SK-N-SH treated with all-trans-retinoic acid at 6 μM for 48 hours (cell line): ENCODE measurements around the gene RINL.
"Not testable (repeated sequence)": the region's sequence is repeated elsewhere in the genome, so short reads cannot be mapped to it uniquely, and the experiment has no call there.

ENCODE experiments used
- ATAC-seq: fragments of 200-7000 bp; cut with Tn5 transposase; 3 replicates; pipeline ENCODE4 v1.9.1; 2020; ENCODE audit warnings: mild to moderate bottlenecking, moderate library complexity
- BACH2 ChIP-seq: fragments of 250-450 bp; sonication (Bioruptor Pico); IDR thresholded peaks from 2 replicates; pipeline ENCODE4 v1.9.0; 2021; ENCODE audit warnings: mild to moderate bottlenecking, borderline replicate concordance
- ESRRG ChIP-seq: fragments of 250-450 bp; sonication (Bioruptor Pico); IDR thresholded peaks from 2 replicates; pipeline ENCODE4 v1.6.1; 2021; ENCODE audit warnings: mild to moderate bottlenecking
- ISL1 ChIP-seq: fragments of 250-450 bp; sonication (Bioruptor Pico); IDR thresholded peaks from 2 replicates; pipeline ENCODE4 v2.1.2; 2022; ENCODE audit warnings: mild to moderate bottlenecking, moderate library complexity
- OSR1 ChIP-seq: fragments of 250-450 bp; sonication (Bioruptor Pico); IDR thresholded peaks from 2 replicates; pipeline ENCODE4 v1.8.0; 2022; ENCODE audit warnings: moderate library complexity, mild to moderate bottlenecking, inconsistent platforms
- POU6F1 ChIP-seq: fragments of 250-450 bp; sonication (Bioruptor Pico); IDR thresholded peaks from 2 replicates; pipeline ENCODE4 v1.8.0; 2021; ENCODE audit warnings: low read depth, mild to moderate bottlenecking, moderate library complexity, borderline replicate concordance
- PPARA ChIP-seq: fragments of 250-450 bp; sonication (Bioruptor Pico); IDR thresholded peaks from 2 replicates; pipeline ENCODE4 v1.5.0; 2020; ENCODE audit warnings: mild to moderate bottlenecking, borderline replicate concordance
- TCF4 ChIP-seq: fragments of 250-450 bp; sonication (Bioruptor Pico); IDR thresholded peaks from 2 replicates; pipeline ENCODE4 v1.8.0; 2021; ENCODE audit warnings: mild to moderate bottlenecking, moderate library complexity, borderline replicate concordance
- TOX ChIP-seq: fragments of 250-450 bp; sonication (Bioruptor Pico); IDR thresholded peaks from 2 replicates; pipeline ENCODE4 v1.8.0; 2021; ENCODE audit warnings: mild to moderate bottlenecking, moderate library complexity, borderline replicate concordance
- TSHZ2 ChIP-seq: fragments of 250-450 bp; sonication (Bioruptor Pico); IDR thresholded peaks from 2 replicates; pipeline ENCODE4 v1.5.0; 2020; ENCODE audit warnings: mild to moderate bottlenecking, moderate library complexity
- ZC3H10 ChIP-seq: fragments of 250-450 bp; sonication (Bioruptor Pico); IDR thresholded peaks from 2 replicates; pipeline ENCODE4 v1.5.1; 2021; ENCODE audit warnings: mild to moderate bottlenecking, moderate library complexity
- ZNF70 ChIP-seq: fragments of 450-650 bp; formaldehyde crosslinking; IDR thresholded peaks from 2 replicates; pipeline ENCODE4 v1.5.0; 2020; ENCODE audit warnings: mild to moderate bottlenecking, moderate library complexity
- ZNF8 ChIP-seq: fragments of 450-650 bp; formaldehyde crosslinking; IDR thresholded peaks from 2 replicates; pipeline ENCODE4 v1.5.0; 2020; ENCODE audit warnings: mild to moderate bottlenecking, moderate library complexity
- TF ChIP-seq, protein P1 (sequence below): fragments of 250-450 bp; sonication (Bioruptor Pico); IDR thresholded peaks from 2 replicates; pipeline ENCODE4 v1.8.0; 2020; ENCODE audit warnings: mild to moderate bottlenecking, moderate library complexity, borderline replicate concordance
- TF ChIP-seq, protein P2 (sequence below): fragments of 250-450 bp; sonication (Bioruptor Pico); IDR thresholded peaks from 2 replicates; pipeline ENCODE4 v1.5.1; 2021; ENCODE audit warnings: mild to moderate bottlenecking, moderate library complexity
- TF ChIP-seq, protein P3 (sequence below): fragments of 250-450 bp; sonication (Bioruptor Pico); IDR thresholded peaks from 2 replicates; pipeline ENCODE4 v1.5.1; 2020; ENCODE audit warnings: low read depth, mild to moderate bottlenecking, moderate library complexity

The RINL gene

GRCh38 chr19:38879400-38879751 is 1.3 kb upstream of the RINL start (continued):
- TF ChIP-seq, protein P1, sequence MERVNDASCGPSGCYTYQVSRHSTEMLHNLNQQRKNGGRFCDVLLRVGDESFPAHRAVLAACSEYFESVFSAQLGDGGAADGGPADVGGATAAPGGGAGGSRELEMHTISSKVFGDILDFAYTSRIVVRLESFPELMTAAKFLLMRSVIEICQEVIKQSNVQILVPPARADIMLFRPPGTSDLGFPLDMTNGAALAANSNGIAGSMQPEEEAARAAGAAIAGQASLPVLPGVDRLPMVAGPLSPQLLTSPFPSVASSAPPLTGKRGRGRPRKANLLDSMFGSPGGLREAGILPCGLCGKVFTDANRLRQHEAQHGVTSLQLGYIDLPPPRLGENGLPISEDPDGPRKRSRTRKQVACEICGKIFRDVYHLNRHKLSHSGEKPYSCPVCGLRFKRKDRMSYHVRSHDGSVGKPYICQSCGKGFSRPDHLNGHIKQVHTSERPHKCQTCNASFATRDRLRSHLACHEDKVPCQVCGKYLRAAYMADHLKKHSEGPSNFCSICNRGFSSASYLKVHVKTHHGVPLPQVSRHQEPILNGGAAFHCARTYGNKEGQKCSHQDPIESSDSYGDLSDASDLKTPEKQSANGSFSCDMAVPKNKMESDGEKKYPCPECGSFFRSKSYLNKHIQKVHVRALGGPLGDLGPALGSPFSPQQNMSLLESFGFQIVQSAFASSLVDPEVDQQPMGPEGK (CRISPR knock-in tag), result no peak
- no peak for TF ChIP-seq ZNF8
- TF ChIP-seq, protein P2, sequence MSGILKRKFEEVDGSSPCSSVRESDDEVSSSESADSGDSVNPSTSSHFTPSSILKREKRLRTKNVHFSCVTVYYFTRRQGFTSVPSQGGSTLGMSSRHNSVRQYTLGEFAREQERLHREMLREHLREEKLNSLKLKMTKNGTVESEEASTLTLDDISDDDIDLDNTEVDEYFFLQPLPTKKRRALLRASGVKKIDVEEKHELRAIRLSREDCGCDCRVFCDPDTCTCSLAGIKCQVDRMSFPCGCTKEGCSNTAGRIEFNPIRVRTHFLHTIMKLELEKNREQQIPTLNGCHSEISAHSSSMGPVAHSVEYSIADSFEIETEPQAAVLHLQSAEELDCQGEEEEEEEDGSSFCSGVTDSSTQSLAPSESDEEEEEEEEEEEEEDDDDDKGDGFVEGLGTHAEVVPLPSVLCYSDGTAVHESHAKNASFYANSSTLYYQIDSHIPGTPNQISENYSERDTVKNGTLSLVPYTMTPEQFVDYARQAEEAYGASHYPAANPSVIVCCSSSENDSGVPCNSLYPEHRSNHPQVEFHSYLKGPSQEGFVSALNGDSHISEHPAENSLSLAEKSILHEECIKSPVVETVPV (CRISPR knock-in tag), result no peak
- no peak for TF ChIP-seq ZC3H10 (CRISPR knock-in tag)
- TF ChIP-seq POU6F1, result no peak
- TF ChIP-seq ZNF70 (CRISPR knock-in tag), result no peak

- no peak for TF ChIP-seq TSHZ2
- TF ChIP-seq TCF4 (CRISPR knock-in tag), result no peak
- TF ChIP-seq, protein P2 (CRISPR knock-in tag), result no peak
- TF ChIP-seq ZNF70 (CRISPR knock-in tag), result no peak
- no peak for TF ChIP-seq OSR1 (CRISPR knock-in tag)
- no peak for TF ChIP-seq PPARA (CRISPR knock-in tag)
- no peak for TF ChIP-seq BACH2 (CRISPR knock-in tag)
- TF ChIP-seq ESRRG (CRISPR knock-in tag), result no peak
- TF ChIP-seq, protein P3, sequence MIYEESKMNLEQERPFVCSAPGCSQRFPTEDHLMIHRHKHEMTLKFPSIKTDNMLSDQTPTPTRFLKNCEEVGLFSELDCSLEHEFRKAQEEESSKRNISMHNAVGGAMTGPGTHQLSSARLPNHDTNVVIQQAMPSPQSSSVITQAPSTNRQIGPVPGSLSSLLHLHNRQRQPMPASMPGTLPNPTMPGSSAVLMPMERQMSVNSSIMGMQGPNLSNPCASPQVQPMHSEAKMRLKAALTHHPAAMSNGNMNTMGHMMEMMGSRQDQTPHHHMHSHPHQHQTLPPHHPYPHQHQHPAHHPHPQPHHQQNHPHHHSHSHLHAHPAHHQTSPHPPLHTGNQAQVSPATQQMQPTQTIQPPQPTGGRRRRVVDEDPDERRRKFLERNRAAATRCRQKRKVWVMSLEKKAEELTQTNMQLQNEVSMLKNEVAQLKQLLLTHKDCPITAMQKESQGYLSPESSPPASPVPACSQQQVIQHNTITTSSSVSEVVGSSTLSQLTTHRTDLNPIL (CRISPR knock-in tag), result no peak
- TF ChIP-seq TOX (CRISPR knock-in tag), result no peak
- no peak for TF ChIP-seq ZC3H10 (CRISPR knock-in tag)
- TF ChIP-seq, all 23 proteins: peak for 0
- no peak for ATAC-seq
Measured at GRCh38 chr19:38878575-38879399, 712 bp upstream of the RINL start.

GRCh38 chr19:38875656-38876395 is 2.2 kb downstream of the RINL start:
- TF ChIP-seq TSHZ2 (no peak), PPARA (CRISPR knock-in tag) (no peak), OSR1 (CRISPR knock-in tag) (no peak), ESRRG (CRISPR knock-in tag) (no peak), ISL1 (CRISPR knock-in tag) (no peak), TCF4 (CRISPR knock-in tag) (no peak)
- ATAC-seq, result no peak

- ATAC-seq, result not testable (repeated sequence)
Measured at GRCh38 chr19:38873400-38873799, 4.7 kb downstream of the RINL start.
